ENCODE results near the gene FLVCR2.
"Not testable (repeated sequence)": the region's sequence is repeated elsewhere in the genome, so short reads cannot be mapped to it uniquely, and the experiment has no call there.

FLVCR2 gene

DNA sequence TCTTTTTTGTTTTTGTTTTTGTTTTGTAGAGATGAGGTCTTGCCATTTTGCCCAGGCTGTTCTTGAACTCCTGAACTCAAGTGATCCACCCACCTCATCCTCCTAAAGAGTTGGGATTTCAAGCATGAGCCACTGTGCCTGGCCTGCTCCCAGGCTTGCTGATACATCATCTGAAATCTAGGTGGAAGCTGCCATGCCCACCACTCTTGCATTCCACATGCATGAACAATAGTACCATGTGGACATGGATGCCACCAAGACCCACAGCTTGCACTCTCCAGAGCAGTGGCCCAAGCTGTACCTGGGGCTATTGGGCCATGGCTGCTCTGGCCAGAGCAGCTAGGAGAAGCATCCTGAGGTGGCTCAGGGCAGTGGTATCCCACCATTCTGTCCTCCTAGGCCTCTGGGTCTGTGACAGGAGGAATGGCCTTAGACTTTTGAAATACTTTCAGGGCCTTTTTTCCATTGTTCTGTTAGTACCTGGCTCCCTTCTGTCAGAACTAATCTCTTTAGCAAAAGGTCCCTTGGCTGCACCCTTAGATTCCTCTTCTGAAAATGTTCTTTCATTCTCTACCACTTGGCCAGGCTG lies 13.7 kb downstream of the FLVCR2 start:
- DNase-seq (ENCODE audit: low read depth, low spot score): no peak

- DNase-seq (ENCODE audit: low read depth, low spot score): no peak
Measured at GRCh38 chr14:75595226-75595625, 16.8 kb downstream of the FLVCR2 start.

DNA sequence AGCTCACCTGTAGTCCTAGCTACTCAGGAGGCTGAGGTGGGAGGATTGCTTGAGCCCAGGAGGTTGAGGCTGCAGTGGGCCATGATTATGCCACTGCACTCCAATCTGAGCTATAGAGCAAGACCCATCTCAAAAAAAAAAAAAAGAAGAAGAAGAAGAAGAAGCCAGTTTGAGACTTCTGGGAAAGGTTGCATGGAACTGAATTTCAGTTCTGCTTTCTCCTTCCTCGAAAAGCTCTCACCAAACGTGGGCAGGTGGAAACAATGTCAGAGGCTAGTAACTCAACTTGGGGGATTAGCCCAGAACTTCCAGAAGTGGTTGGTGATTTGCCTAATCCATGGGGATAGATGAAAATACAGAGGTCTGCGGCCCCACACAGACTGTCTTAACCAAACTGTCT lies 18.7 kb downstream of the FLVCR2 start:
- no peak for DNase-seq (ENCODE audit: low read depth, low spot score)

DNA sequence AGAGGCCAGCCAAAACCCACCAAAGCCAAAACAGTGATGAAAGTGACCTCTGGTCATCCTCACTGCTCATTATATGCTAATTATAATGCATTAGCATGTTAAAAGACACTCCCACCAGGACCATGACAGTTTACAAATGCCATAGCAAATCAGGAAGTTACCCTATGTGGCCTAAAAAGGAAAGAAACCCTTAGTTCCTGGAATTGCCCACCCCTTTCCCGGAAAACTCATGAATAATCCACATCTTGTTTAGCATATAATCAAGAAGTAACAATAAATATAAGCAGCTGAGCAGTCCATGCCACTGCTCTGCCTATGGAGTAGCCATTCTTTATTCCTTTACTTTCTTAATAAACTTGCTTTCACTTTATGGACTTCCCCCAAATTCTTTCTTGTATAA lies 21.7 kb downstream of the FLVCR2 start:
- DNase-seq (ENCODE audit: low read depth, low spot score): not testable (repeated sequence)

DNA sequence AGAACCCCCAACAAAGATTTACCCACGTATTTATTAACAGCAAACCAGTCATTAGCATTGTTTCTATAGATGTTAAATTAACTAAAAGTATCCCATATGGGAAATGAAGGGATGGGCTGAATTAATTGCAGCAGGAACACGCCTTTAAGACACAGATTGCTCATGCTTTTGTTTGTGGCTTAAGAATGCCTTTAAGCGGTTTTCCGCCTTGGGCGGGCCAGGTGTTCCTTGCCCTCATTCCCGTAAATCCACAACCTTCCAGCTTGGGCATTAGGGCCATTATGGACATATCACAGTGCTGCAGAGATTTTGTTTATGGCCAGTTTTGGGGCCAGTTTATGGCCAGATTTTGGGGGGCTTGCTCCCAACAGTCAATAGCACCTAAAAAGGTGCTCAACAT lies 22.6 kb downstream of the FLVCR2 start:
- DNase-seq (ENCODE audit: low read depth, low spot score): not testable (repeated sequence)

DNA sequence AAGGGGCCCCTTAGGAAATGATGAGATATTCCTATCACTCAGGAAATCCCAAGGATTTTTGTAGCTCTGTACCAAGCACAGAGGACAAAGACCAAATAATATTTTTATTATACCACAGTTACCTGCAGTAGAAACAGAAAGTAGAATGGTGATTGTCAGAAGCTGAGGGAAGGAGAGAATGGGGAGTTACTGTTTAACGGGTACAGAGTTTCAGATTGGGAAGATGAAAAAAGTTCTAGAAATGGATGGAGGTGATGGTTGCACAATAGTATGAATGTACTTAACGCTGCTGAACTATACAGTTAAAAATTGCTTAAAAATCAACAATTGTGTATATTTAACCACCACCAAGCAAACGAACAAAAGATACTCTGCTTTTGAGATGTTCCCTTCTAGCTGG lies 24.1 kb downstream of the FLVCR2 start:
- no peak for DNase-seq (ENCODE audit: low read depth, low spot score)

GRCh38 chr14:75604979-75605851 lies 26.8 kb downstream of the FLVCR2 start:
- DNase-seq (ENCODE audit: low read depth, low spot score): peak; percentile 95

DNA sequence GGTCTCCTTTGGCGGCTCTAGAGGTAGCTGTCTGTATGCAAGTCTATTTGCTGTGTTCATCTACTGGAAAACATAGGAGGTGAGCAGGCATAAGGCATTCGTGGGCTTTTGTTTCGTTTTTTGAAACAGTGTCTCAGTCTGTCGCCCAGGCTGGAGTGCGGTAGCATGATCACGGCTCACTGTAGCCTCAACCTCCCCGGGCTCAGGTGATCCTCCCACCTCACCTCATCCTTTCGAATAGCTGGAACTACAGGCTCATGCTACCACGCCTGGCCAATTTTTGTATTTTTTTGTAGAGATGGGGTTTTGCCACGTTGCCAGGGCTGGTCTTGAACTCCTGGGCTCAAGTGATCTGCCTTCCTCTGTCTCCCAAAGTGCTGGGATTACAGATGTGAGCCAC lies 27.5 kb downstream of the FLVCR2 start:
- no peak for DNase-seq (ENCODE audit: low read depth, low spot score)

DNA sequence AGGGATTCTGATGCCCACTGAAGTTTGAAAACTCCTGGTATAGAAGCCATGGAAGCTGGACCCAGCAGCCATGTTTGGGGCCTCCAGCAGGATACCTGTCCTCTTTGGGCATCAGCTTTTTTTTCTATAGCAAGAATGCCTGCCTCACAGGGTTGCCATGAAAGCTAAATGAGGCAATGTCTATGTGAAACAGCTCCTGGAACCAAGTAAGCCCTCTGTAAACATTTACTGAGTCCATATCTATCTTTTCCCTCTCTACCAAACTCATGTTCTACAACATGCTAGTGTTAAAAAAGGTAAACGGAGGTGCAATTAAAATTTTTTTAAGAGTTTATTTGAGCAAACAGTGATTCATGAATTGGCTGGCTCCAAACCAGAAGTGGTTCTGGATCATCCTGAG lies 28.6 kb downstream of the FLVCR2 start:
- no peak for DNase-seq (ENCODE audit: low read depth, low spot score)

GRCh38 chr14:75607842-75608640 lies 29.6 kb downstream of the FLVCR2 start:
- DNase-seq (ENCODE audit: low read depth, low spot score): no peak

- no peak for DNase-seq (ENCODE audit: low read depth, low spot score)
Measured at GRCh38 chr14:75609116-75609515, 30.7 kb downstream of the FLVCR2 start.

GRCh38 chr14:75609606-75610475 lies 31.4 kb downstream of the FLVCR2 start:
- no peak for DNase-seq (ENCODE audit: low read depth, low spot score)

DNA sequence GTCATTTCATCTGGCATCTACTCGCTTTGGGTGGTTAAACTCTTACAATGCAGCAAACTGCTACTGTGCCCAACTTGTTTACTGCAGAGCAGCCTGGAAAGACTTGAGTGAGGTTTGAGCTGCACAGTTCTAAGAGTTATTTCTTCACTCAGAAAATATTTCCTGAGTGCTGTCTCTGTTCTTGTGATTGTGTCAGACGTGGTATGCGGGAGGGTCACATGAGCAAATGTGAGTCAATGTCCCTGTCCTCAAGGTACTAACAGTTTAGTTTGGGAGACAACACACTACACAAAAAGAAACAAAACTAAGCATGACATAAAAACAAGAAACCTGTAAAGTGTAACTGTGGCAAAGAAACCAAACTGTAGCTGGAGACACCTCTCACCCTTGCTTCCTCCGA lies 32.4 kb downstream of the FLVCR2 start:
- DNase-seq (ENCODE audit: low read depth, low spot score): no peak

GRCh38 chr14:75612157-75612556 lies 33.7 kb downstream of the FLVCR2 start:
- no peak for DNase-seq (ENCODE audit: low read depth, low spot score)

DNA sequence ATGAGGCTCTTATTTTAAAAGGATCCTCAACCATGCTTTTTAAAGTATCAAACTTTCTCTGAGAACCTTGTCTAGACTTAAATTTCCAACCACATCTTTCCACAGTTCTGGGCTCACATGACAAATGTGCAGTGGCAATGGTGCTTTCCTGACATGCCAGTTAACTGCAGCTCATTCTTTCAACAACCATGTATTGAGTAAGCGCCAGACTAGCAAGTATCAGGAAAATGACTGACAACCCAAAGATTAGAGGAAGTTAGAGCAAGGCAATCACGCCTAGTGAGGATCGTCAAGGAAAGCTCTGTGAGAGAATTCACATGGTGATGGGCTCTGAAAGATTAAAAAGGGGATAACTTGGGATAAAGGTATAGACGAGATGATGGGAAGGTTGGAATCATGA lies 35.8 kb downstream of the FLVCR2 start:
- no peak for DNase-seq (ENCODE audit: low read depth, low spot score)

DNA sequence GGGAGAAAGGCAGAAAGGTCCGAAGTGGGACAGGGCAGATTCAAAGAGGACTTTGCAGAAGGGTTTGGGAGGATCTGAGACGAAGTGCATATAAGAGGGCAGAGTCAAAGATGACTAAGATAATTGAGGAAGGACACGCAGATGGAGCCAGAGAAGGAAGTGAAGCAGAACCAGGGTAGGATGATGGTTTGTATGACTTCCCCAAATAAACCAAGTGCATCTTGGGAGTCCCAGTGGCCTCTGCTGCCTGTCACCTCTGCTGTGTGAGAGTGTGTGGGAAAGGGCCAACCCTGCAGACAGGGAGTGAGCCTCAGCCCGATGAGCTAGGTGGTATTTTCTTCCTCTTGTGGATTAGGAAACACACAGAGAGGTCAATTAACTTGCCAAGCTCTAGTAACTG lies 36.8 kb downstream of the FLVCR2 start:
- no peak for DNase-seq (ENCODE audit: low read depth, low spot score)

DNA sequence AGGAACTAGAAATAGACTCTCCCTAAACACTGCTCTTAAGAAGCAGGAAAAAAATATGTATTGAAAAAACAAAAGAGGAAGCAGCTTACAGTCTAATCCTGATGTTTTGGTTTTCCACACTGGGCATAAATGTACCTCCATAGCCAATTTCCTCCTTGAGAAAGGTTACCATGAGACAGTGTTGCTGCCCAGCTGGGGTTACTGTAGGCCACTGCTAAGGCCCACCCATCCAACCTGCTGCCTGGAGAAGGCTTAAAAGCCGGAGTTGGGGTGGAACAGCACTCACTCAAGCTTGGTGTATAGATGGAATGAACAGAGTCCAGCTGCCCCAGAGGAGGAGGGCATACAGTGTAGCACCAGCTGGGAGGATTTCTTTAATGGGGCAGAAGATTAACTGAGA lies 41.1 kb downstream of the FLVCR2 start:
- no peak for DNase-seq (ENCODE audit: low read depth, low spot score)

DNA sequence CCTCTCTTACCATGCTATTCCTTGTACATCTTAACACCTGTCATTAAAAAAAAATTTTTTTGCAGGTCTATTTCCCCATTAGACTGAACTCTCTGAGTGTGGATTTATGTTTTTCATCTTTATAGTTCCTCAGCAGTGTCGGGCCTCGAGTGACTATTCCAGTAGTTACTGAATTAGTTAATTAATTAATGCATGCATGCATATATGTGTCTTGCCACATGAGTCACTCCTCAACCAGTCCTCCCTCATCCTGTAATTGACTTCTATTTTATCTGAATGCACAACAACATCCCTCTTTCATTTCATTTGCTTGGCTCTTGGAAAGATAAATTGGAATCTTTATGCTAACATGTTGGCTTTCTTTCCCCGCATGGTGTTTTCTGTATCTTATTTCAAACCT lies 46.6 kb downstream of the FLVCR2 start:
- no peak for DNase-seq (ENCODE audit: low read depth, low spot score)

DNA sequence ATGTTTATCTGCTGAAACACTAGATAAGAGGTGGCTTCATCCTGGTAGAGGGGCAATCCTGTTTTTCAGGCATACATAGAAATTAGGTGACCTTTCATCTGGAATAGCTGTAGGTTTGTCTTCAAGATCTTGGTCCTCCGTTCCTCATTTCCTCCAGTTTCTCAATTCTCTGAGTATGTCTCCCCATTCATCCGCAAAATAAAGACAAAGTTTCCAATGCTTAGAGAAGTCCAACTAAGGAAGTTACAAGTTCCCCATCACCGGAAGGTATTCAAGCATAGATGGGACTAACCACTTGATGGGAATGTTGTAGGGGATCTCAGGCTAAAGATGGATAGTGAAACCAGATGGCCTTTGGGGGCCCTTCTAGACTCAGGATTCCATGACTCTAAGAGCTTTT lies 48.0 kb downstream of the FLVCR2 start:
- no peak for DNase-seq (ENCODE audit: low read depth, low spot score)

GRCh38 chr14:75626863-75627262 lies 48.4 kb downstream of the FLVCR2 start:
- no peak for DNase-seq (ENCODE audit: low read depth, low spot score)

DNA sequence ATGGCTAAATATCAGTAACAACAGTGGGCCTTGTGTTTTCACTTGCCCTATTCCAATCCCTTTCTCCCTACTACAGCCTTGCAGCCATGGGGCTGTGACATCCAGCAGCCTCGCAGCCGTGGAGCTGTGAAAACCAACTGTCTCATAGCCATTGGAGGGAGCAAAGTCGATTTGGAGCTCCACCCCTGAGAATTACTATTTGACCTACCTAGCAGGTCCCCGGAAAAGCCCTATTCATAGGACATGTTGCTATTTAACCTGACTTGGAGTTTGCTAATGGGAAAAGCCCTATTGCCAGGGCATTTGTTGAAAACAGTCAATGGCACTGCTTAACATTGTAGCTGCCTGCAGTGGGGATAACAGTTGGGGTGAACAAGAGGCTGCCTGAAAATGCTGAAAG lies 49.0 kb downstream of the FLVCR2 start:
- DNase-seq (ENCODE audit: low read depth, low spot score): no peak

GRCh38 chr14:75628816-75629215 lies 50.4 kb downstream of the FLVCR2 start:
- no peak for DNase-seq (ENCODE audit: low read depth, low spot score)
